ENCODE data around the gene HCN1. TPM values are rescaled to one million over a fixed set of nuclear protein-coding genes. Genes with fewer than 3 reads are reported as not detected.

Gene HCN1
- total RNA-seq, 1 donor from 2014 or later, result 1.2 TPM

DNA sequence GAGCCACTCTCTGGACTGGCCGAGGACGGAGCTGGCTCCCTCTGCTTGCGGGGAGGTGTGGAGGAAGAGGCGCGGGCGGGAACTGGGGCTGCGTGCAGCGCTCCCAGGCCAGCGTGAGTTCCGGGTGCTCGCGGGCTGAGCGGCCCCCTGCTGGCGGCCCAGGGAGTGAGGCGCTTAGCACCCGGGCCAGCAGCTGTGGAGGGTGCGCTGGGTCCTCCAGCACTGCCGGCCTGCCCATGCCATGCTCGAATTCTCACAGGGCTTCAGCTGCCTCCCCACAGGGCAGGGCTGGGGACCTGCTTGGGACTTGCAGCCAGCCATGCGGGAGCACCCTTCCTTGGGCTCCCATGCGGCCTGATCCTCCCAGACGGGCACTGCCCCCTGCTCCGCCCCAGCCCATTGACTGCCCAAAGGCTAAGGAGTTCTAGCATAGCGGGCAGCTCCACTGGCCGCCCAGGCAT is 470.6 kb downstream of the HCN1 start:
- TF ChIP-seq, protein P1, sequence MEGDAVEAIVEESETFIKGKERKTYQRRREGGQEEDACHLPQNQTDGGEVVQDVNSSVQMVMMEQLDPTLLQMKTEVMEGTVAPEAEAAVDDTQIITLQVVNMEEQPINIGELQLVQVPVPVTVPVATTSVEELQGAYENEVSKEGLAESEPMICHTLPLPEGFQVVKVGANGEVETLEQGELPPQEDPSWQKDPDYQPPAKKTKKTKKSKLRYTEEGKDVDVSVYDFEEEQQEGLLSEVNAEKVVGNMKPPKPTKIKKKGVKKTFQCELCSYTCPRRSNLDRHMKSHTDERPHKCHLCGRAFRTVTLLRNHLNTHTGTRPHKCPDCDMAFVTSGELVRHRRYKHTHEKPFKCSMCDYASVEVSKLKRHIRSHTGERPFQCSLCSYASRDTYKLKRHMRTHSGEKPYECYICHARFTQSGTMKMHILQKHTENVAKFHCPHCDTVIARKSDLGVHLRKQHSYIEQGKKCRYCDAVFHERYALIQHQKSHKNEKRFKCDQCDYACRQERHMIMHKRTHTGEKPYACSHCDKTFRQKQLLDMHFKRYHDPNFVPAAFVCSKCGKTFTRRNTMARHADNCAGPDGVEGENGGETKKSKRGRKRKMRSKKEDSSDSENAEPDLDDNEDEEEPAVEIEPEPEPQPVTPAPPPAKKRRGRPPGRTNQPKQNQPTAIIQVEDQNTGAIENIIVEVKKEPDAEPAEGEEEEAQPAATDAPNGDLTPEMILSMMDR (conservative IDR thresholded peaks at IDR 0.05), result no peak
- Mint-ChIP-seq H3K27me3 (ENCODE audit: low read depth) (no peaks in the 10 kb centered on the region), H3K4me3 (no peak overlapping the region), H3K9me3 (peaks cover 4% of the 10 kb centered on the region), H3K4me1 (no peaks in the 10 kb centered on the region), H3K27ac (ENCODE audit: unreplicated experiment) (no peak overlapping the region), H3K36me3 (ENCODE audit: low read depth) (no peaks in the 10 kb centered on the region)
- DNase-seq (ENCODE audit: low read depth, low spot score), result no peak

DNA sequence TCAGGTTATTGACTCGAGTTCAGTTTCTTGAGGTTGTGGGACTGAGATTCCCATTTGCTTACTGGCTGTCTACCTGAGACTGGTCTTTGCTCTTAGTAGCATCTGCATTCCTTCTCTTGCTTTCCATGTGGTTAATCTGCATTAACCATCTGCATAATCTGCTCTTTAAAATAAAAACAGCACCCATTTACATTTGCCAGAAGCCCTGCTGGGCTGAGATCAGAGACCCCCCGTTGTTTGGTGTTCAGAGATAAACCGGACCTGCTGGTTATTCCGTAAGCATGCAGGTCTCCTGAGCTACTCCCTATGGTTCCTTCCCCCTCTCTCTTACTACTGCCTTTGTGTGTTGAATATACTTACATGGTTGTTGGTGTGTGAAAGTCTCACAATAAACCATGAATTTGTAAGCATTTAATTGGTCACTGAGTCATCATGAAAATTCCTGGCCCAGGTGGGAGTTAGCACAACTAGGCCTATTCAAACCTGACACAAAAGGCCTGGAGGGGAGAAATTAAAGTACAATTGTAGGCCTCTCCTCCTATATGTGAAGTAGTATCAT is 490.7 kb downstream of the HCN1 start:
- no peaks in the 10 kb centered on the region for H3K36me3 Mint-ChIP-seq (ENCODE audit: low read depth)
- H3K27ac Mint-ChIP-seq (ENCODE audit: unreplicated experiment), result no peak overlapping the region
- TF ChIP-seq, protein P1 (conservative IDR thresholded peaks at IDR 0.05), result no peak
- H3K9me3 Mint-ChIP-seq, result no peaks in the 10 kb centered on the region
- DNase-seq (ENCODE audit: low read depth, low spot score), result no peak
- no peaks in the 10 kb centered on the region for H3K27me3 Mint-ChIP-seq (ENCODE audit: low read depth)
- peaks cover 5% of the 10 kb centered on the region for H3K4me1 Mint-ChIP-seq
- no peak overlapping the region for H3K4me3 Mint-ChIP-seq

Data from neural crest cell (in vitro differentiated cells).